NT2/D1 (cell line): ENCODE measurements around the gene COMMD2.

Experiments used
- DNase-seq: peaks from one replicate; pipeline ENCODE4 v3.0.0-alpha.2; 2011; ENCODE audit warnings: low read depth, low spot score
- H3K27me3 ChIP-seq: 2 replicates; pipeline ENCODE4 v1.6.0; 2011; ENCODE audit warnings: mild to moderate bottlenecking; ENCODE audit not compliant: insufficient read length, insufficient read depth
- H3K36me3 ChIP-seq: 2 replicates; pipeline ENCODE4 v1.6.1; 2011; ENCODE audit warnings: mild to moderate bottlenecking, low read length, mixed read lengths; ENCODE audit not compliant: insufficient read depth, insufficient read length
- H3K4me1 ChIP-seq: 2 replicates; pipeline ENCODE4 v1.5.1; 2011; ENCODE audit not compliant: insufficient read depth, insufficient read length
- H3K4me3 ChIP-seq: 2 replicates; pipeline ENCODE4 v1.5.1; 2011; ENCODE audit warnings: low read depth; ENCODE audit not compliant: insufficient read length
- H3K9ac ChIP-seq: 2 replicates; pipeline ENCODE4 v1.6.0; 2011; ENCODE audit warnings: low read depth; ENCODE audit not compliant: insufficient read length
- H3K9me3 ChIP-seq: 2 replicates; pipeline ENCODE4 v1.5.1; 2011; ENCODE audit warnings: mild to moderate bottlenecking, low read length; ENCODE audit not compliant: insufficient read depth
- SUZ12 ChIP-seq: IDR thresholded peaks from 2 replicates; pipeline ENCODE4 v1.6.1; 2011; ENCODE audit not compliant: insufficient read length, insufficient read depth; ENCODE audit errors: extremely low read depth
- YY1 ChIP-seq: IDR thresholded peaks from 2 replicates; pipeline ENCODE4 v1.6.1; 2011; ENCODE audit not compliant: insufficient read length, insufficient read depth
- ZNF274 ChIP-seq: IDR thresholded peaks from 2 replicates; pipeline ENCODE4 v1.6.1; 2011; ENCODE audit warnings: mild to moderate bottlenecking, low read depth, low read length

Gene COMMD2

DNA sequence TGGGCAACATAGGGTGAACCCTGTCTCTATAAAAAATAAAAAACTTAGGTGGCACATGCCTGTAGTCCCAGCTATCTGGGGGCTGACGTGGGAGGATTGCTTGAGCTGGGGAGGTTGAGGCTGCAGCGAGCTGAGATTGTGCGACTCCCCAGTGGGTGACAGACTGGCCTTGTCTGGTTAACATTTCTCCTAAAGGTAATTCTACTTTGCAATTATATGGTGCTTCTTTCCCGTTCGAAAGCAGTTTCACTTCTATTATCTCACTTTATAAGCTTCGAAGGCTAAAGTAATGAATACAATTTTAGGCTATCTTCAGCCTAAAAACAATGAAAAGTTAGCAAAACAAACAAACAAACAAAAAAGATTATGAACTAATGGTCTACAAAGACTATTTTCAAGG lies 35.3 kb downstream of the COMMD2 start:
- DNase-seq, result no peak
- H3K36me3 ChIP-seq, result no peaks in the 10 kb centered on the region
- H3K9me3 ChIP-seq, result peaks cover 22% of the 10 kb centered on the region
- TF ChIP-seq YY1, result no peak
- H3K9ac ChIP-seq, result no peak overlapping the region
- H3K4me1 ChIP-seq, result no peaks in the 10 kb centered on the region
- no peak overlapping the region for H3K4me3 ChIP-seq
- no peaks in the 10 kb centered on the region for H3K27me3 ChIP-seq

DNA sequence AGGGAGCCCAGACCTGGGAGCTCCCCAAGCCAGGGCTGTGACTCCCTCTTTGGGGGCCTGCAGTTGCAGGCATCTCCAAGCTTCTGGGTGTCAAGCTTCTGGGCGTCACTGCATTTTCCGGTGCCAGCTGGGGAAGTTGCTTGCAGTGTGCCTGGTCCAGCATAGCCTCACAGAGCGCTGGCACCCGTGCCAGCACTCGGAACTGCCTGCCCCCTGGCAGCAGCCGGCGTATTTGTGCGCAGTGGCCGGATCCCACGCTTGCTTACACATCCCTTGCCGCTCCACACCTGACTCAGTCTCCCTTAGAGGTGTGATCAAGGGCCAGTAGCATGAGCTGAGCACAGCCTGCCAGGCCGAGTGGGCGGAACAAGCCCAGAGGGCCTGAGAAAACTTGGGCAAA lies 37.0 kb downstream of the COMMD2 start:
- no peak overlapping the region for H3K4me3 ChIP-seq
- no peak for DNase-seq
- peaks cover 5% of the 10 kb centered on the region for H3K9me3 ChIP-seq
- no peak overlapping the region for H3K9ac ChIP-seq
- TF ChIP-seq ZNF274 (no peak), SUZ12 (no peak), YY1 (no peak)
- no peaks in the 10 kb centered on the region for H3K4me1 ChIP-seq
- H3K27me3 ChIP-seq, result no peaks in the 10 kb centered on the region
- no peaks in the 10 kb centered on the region for H3K36me3 ChIP-seq

DNA sequence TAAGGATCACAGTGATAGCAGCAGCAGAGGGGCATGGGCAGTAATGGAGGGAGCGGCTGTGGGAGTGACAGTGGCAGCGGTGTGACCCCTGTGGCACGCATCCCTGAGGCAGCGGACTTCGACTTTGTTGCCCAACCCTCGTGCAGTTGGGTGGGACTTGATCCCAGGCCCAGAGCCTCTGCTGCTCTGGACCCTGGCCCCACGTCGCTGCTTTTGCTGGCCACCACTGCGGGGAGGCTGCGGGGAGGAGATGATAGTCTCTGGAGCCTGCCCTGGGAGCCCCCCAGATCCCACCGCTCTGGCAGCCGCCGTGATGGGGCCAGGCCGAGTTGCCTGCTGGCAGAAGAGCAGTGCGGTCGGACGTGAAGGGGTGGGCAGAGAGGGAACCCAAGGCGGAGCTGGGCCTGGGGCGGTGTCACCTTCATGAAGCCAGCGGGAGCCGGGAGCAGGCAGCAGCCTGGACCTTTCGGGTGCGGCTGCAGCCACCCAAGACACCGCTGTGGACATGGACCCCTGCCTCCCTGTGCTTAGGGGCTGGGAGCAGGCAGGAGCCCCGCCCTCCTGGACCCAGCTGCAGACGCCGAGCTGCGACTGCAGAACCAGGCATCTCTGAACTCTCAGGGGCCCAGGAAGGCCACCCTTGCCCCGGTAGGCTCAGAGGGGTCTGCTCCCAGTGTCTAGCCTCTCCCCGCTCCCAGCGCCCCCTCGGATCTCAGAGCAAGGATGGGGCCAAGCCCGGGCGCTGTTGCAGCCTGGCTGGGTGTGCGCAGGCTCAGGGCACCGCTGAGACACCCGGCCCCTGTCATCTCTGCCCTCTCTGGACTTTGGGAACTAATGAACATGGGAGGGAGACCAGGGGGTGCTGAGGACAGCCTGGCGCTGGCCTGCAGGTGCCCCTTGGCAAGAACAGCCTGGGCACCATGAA lies 38.3 kb downstream of the COMMD2 start:
- no peak overlapping the region for H3K9ac ChIP-seq
- DNase-seq, result no peak
- TF ChIP-seq ZNF274 (no peak), SUZ12 (no peak)
- H3K4me3 ChIP-seq, result no peak overlapping the region
- no peaks in the 10 kb centered on the region for H3K36me3 ChIP-seq
- H3K4me1 ChIP-seq, result no peaks in the 10 kb centered on the region
- H3K27me3 ChIP-seq, result no peaks in the 10 kb centered on the region
- no peaks in the 10 kb centered on the region for H3K9me3 ChIP-seq

DNA sequence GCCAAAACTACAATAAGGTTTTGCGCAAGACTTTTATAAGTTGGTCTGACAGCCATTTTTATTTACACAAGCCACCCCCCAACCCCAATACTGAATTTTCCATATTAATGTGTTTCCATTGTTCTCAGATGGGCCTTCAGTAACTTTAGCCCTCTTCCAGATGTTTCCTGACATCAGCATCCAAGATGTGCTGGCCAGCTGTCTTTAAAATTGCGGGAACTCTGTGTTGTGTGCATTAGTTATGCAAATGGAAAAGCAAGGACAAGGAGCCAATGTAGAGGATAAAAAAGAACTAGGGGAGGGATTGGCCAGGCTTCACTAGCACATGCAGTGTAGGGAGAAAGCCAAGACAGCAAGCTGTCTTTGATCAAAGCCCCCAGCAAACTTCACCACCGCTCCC lies 45.4 kb downstream of the COMMD2 start:
- no peaks in the 10 kb centered on the region for H3K9me3 ChIP-seq
- no peak for DNase-seq

DNA sequence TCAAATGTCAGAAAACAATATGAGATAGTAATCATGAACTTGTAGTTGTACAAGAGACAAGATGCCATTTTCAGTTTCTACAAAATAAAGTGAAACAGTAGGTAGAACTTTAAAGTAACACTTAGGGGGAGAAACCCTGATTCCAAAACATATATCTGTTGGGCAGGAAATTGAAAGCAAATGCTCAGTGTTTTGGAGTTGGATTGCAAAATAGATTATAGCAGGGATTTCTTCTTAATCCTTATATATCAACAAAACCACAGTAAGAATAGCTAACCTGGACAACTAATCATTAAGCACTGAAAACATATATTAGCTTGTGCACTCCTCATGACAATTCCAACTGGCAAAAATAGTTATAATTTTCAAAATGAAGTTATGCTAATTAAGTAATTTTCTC lies 46.9 kb downstream of the COMMD2 start:
- H3K4me1 ChIP-seq, result no peaks in the 10 kb centered on the region
- H3K4me3 ChIP-seq, result no peak overlapping the region
- no peaks in the 10 kb centered on the region for H3K36me3 ChIP-seq
- H3K9me3 ChIP-seq, result no peaks in the 10 kb centered on the region
- no peaks in the 10 kb centered on the region for H3K27me3 ChIP-seq
- no peak overlapping the region for H3K9ac ChIP-seq
- TF ChIP-seq YY1 (no peak), SUZ12 (no peak), ZNF274 (no peak)
- no peak for DNase-seq

More for the DNA sequence above, 45.4 kb downstream of the COMMD2 start:
- H3K27me3 ChIP-seq, result no peaks in the 10 kb centered on the region
- TF ChIP-seq SUZ12, result no peak
- no peak for TF ChIP-seq YY1
- TF ChIP-seq ZNF274, result no peak
- H3K4me1 ChIP-seq, result no peaks in the 10 kb centered on the region
- no peak overlapping the region for H3K9ac ChIP-seq
- H3K36me3 ChIP-seq, result no peaks in the 10 kb centered on the region
- H3K4me3 ChIP-seq, result no peak overlapping the region

DNA sequence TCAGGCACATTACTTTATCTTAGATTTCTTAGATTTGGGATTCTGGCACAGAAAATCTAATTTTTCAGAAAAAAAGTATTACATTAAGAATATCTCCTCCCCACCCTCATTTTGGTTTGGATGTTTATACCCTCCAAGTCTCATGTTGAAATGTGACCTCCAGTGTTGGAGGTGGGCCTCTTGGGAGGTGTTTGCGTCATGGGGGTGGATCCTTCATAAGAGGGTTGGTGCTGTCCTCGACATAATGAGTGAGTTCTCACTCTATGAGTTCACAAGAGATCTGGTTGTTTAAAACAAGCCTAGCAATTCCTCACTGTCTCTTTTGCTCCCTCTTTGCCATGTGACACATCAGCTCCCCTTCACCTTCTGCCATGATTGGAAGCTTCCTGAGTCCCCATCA lies 48.8 kb downstream of the COMMD2 start:
- TF ChIP-seq YY1, result no peak
- no peak for TF ChIP-seq SUZ12
- TF ChIP-seq ZNF274, result no peak
- peaks cover 16% of the 10 kb centered on the region for H3K9me3 ChIP-seq
- no peak overlapping the region for H3K4me3 ChIP-seq
- H3K36me3 ChIP-seq, result no peaks in the 10 kb centered on the region
- H3K27me3 ChIP-seq, result no peaks in the 10 kb centered on the region
- H3K9ac ChIP-seq, result no peak overlapping the region
- no peaks in the 10 kb centered on the region for H3K4me1 ChIP-seq
- DNase-seq, result no peak

DNA sequence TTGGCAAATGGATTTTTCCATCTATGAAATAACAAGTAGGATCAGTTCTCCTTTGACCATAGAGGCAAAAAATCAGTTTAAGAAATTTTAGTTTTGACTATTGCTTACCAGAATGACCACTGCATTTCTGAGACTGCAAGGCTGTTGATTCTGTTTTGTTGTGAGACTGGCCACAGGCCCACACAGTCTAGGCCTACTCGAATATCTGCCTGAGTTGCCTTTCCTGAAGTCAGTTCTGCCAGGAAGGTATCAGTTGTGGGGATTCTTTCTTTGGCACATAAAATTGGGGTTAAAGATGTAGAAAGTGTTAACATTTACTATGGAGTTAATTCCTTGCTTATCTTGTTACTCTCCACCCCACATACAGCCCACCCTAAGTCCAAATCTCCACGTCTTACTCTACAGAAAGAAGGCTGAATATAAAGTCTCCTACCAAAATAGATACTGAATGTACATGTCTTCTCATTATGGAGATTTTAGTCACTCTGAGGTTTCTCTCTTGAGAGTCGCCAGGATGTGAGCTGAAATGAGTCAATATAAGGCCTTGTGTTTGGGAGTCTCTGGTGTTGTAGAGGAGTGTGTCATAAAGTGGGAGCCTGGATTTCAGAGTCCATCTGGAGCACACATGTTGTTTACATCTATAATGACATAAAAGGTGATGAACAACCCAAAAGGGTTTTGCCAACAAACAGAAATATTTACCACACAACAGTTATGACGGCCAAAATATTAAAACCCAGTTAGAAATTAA lies 49.4 kb downstream of the COMMD2 start:
- no peak overlapping the region for H3K9ac ChIP-seq
- no peaks in the 10 kb centered on the region for H3K36me3 ChIP-seq
- peaks cover 22% of the 10 kb centered on the region for H3K9me3 ChIP-seq
- H3K4me3 ChIP-seq, result no peak overlapping the region
- TF ChIP-seq ZNF274, result no peak
- TF ChIP-seq SUZ12, result no peak
- TF ChIP-seq YY1, result no peak
- no peaks in the 10 kb centered on the region for H3K4me1 ChIP-seq
- no peak for DNase-seq
- H3K27me3 ChIP-seq, result no peaks in the 10 kb centered on the region
